HG03135 (cell line): Measurements from ENCODE around the gene MCM5.
"Not testable (repeated sequence)": the region's sequence is repeated elsewhere in the genome, so short reads cannot be mapped to it uniquely, and the experiment has no call there.

Source experiments
- ATAC-seq: cut with Tn5 transposase; IDR thresholded peaks from one replicate; pipeline ENCODE4 v1.9.1; 2021; ENCODE audit warnings: mild to moderate bottlenecking, moderate library complexity; ENCODE audit not compliant: unreplicated experiment

MCM5 gene

GRCh38 chr22:35467681-35468434 is 67.9 kb downstream of the MCM5 start:
- no peak for ATAC-seq

- ATAC-seq, result no peak
Measured at GRCh38 chr22:35470903-35471321, 71.0 kb downstream of the MCM5 start.

GRCh38 chr22:35471566-35471965 is 71.6 kb downstream of the MCM5 start:
- not testable (repeated sequence) for ATAC-seq

- no peak for ATAC-seq
Measured at GRCh38 chr22:35472488-35472887, 72.5 kb downstream of the MCM5 start.

- no peak for ATAC-seq
Measured at GRCh38 chr22:35473971-35474370, 74.0 kb downstream of the MCM5 start.
